K562 (cell line): ENCODE data around the gene GAGE2A. TPM values are rescaled to one million over a fixed set of nuclear protein-coding genes. Genes with fewer than 3 reads are reported as not detected.

Source experiments
- ATF6 ChIP-seq: sonication (generic); formaldehyde crosslinking; IDR thresholded peaks from 2 replicates; pipeline ENCODE4 v1.4.0; 2020; ENCODE audit warnings: mild to moderate bottlenecking, missing genetic modification reagents
- DIDO1 ChIP-seq: fragments of 450-650 bp; IDR thresholded peaks from 2 replicates; pipeline ENCODE4 v1.6.1; 2016; ENCODE audit warnings: low read depth, missing biosample characterization, missing genetic modification characterization
- E2F1 ChIP-seq: sonication (generic); formaldehyde crosslinking; IDR thresholded peaks from 2 replicates; pipeline ENCODE4 v1.8.1; 2023; ENCODE audit warnings: mild to moderate bottlenecking, missing genetic modification reagents, moderate library complexity
- FOSL1 ChIP-seq: fragments of 200-800 bp; sonication (Bioruptor generic); conservative IDR thresholded peaks from 2 replicates; pipeline ENCODE4 v1.6.1; 2016; ENCODE audit warnings: missing genetic modification characterization, missing compliant biosample characterization
- KDM1A ChIP-seq, 2 experiments: fragments of 450-650 bp; IDR thresholded peaks; 2 replicates each; pipeline ENCODE4 v1.6.1; 2016; ENCODE audit warnings: mild to moderate bottlenecking in 2 of 2
- MCM2 ChIP-seq: fragments of 450-650 bp; IDR thresholded peaks from 2 replicates; pipeline ENCODE4 v1.6.1; 2017; ENCODE audit warnings: low read depth, mild to moderate bottlenecking
- MED1 ChIP-seq: sonication (generic); formaldehyde crosslinking; IDR thresholded peaks from 2 replicates; pipeline ENCODE4 v1.8.1; 2023; ENCODE audit warnings: missing genetic modification reagents, borderline replicate concordance
- NBN ChIP-seq: fragments of 450-650 bp; IDR thresholded peaks from 2 replicates; pipeline ENCODE4 v1.6.1; 2016; ENCODE audit warnings: low read depth, mild to moderate bottlenecking
- NFRKB ChIP-seq: fragments of 450-650 bp; IDR thresholded peaks from 2 replicates; pipeline ENCODE4 v1.6.1; 2016; ENCODE audit warnings: low read depth
- NFXL1 ChIP-seq: fragments of 450-650 bp; formaldehyde crosslinking; IDR thresholded peaks from 2 replicates; pipeline ENCODE4 v1.4.0; 2021; ENCODE audit warnings: mild to moderate bottlenecking
- PKNOX1 ChIP-seq: fragments of 450-650 bp; IDR thresholded peaks from 2 replicates; pipeline ENCODE4 v1.6.1; 2016
- PTTG1 ChIP-seq: fragments of 450-650 bp; IDR thresholded peaks from 2 replicates; pipeline ENCODE4 v1.6.1; 2016; ENCODE audit warnings: low read depth, mild to moderate bottlenecking, missing genetic modification characterization, missing compliant biosample characterization
- RBM15 ChIP-seq: fragments of 200-400 bp; formaldehyde crosslinking; IDR thresholded peaks from 2 replicates; pipeline ENCODE4 v1.6.1; 2018; ENCODE audit warnings: mild to moderate bottlenecking, low read length, moderate library complexity; ENCODE audit not compliant: insufficient read depth
- RBM25 ChIP-seq: fragments of 200-400 bp; formaldehyde crosslinking; IDR thresholded peaks from 2 replicates; pipeline ENCODE4 v1.6.1; 2018; ENCODE audit warnings: low read length, low read depth, moderate library complexity; ENCODE audit not compliant: severe bottlenecking
- RHOXF2B ChIP-seq: fragments of 250-450 bp; sonication (Bioruptor Pico); conservative IDR thresholded peaks from 2 replicates; pipeline ENCODE4 v1.5.1; 2021
- SFPQ ChIP-seq: fragments of 200-400 bp; formaldehyde crosslinking; IDR thresholded peaks from 2 replicates; pipeline ENCODE4 v1.6.1; 2017; ENCODE audit warnings: mild to moderate bottlenecking, low read depth, low read length, moderate library complexity
- STAT5A ChIP-seq: IDR thresholded peaks from 2 replicates; pipeline ENCODE4 v1.6.1; 2012; ENCODE audit warnings: low read length, inconsistent platforms, borderline replicate concordance
- TRIM28 ChIP-seq: fragments of 450-650 bp; IDR thresholded peaks from 2 replicates; pipeline ENCODE4 v1.6.1; 2017
- ZBTB7A ChIP-seq: IDR thresholded peaks from 2 replicates; pipeline ENCODE4 v1.6.1; 2011; ENCODE audit warnings: low read depth, mild to moderate bottlenecking, low read length, moderate library complexity, borderline replicate concordance; ENCODE audit not compliant: control insufficient read depth
- ZFP36 ChIP-seq: fragments of 150-350 bp; IDR thresholded peaks from 2 replicates; pipeline ENCODE4 v1.6.1; 2018; ENCODE audit warnings: low read length, low read depth; ENCODE audit not compliant: partially characterized antibody
- ZNF316 ChIP-seq: fragments of 450-650 bp; IDR thresholded peaks from 2 replicates; pipeline ENCODE4 v1.6.1; 2016
- ZNF395 ChIP-seq: fragments of 200-800 bp; sonication (Bioruptor generic); IDR thresholded peaks from 2 replicates; pipeline ENCODE4 v1.6.1; 2017; ENCODE audit warnings: missing genetic modification characterization, missing compliant biosample characterization
- ZNF408 ChIP-seq: fragments of 250-450 bp; sonication (Bioruptor Pico); IDR thresholded peaks from 2 replicates; pipeline ENCODE4 v1.4.0; 2020; ENCODE audit warnings: low read depth, mild to moderate bottlenecking, moderate library complexity
- ZNF41 ChIP-seq: fragments of 250-450 bp; sonication (Bioruptor Pico); conservative IDR thresholded peaks from 2 replicates; pipeline ENCODE4 v1.4.0; 2020; ENCODE audit warnings: mild to moderate bottlenecking
- polyA plus RNA-seq, 8 experiments: library from polyadenylated mRNA; depleted of rRNA in 4 of 8; stranded (reverse) in 5 of 8; unstranded in 3 of 8; fragments of >200 nt; fragmentation: Nextera tagmentation in 2 of 8; fragmentation: Illumina TruSeq in 1 of 8; extraction: Ambion mirVana in 2 of 8; extraction: Trizol in 1 of 8; gene quantifications; 2 replicates each; pipeline versions ENCODE4 v1.2.1 to v1.2.3, GENCODE V29; 2011 to 2014; ENCODE audit warnings: inconsistent platforms in 1 of 8, missing spikeins in 1 of 8
- total RNA-seq, 7 experiments: library from RNA; depleted of rRNA in 6 of 7; stranded (reverse); fragments of >200 nt in 6 of 7; fragmentation: Illumina TruSeq in 2 of 7; extraction: Trizol in 2 of 7; gene quantifications; 2 replicates each; pipeline versions ENCODE4 v1.2.1 to v1.2.3, GENCODE V29; 2011 to 2021; ENCODE audit warnings: low replicate concordance in 1 of 7

Gene GAGE2A
- total and polyA plus RNA-seq, 9 of the 15 experiments (the other 6 are each of a cell fraction or from before 2014, with no cell fraction given): 2.7 to 583 (median 84.6) TPM

GRCh38 chrX:49618574-49618973 is 29.3 kb downstream of the GAGE2A start (continued):
- TF ChIP-seq ZNF408 (CRISPR knock-in tag): no peak
- TF ChIP-seq NBN: no peak
- no peak for TF ChIP-seq ZBTB7A
- no peak for TF ChIP-seq E2F1 (CRISPR knock-in tag)
- no peak for TF ChIP-seq TRIM28
- TF ChIP-seq ZNF316: no peak
- TF ChIP-seq PTTG1: no peak
- no peak for TF ChIP-seq ZNF395 (CRISPR knock-in tag)
- no peak for TF ChIP-seq MED1
- no peak for TF ChIP-seq DIDO1 (tag)
- no peak for TF ChIP-seq SFPQ
- TF ChIP-seq STAT5A: no peak
- TF ChIP-seq PKNOX1: no peak
- no peak for TF ChIP-seq ATF6
- no peak for TF ChIP-seq ZNF41 (CRISPR knock-in tag)
- no peak for TF ChIP-seq MCM2
- peak; percentile 74 for TF ChIP-seq RBM25
- peak; percentile 31 for TF ChIP-seq ZFP36
- TF ChIP-seq KDM1A (IDR thresholded peaks at IDR 0.05): 0 out of 4 replicates have a peak, but pooled peaks of 1 of the 2 experiments have one; percentile 33
- no peak for TF ChIP-seq NFRKB
- no peak for TF ChIP-seq NFXL1 (CRISPR knock-in tag)
- TF ChIP-seq FOSL1 (tag): no peak
- TF ChIP-seq RHOXF2B (CRISPR knock-in tag): no peak
- TF ChIP-seq RBM15: no peak
